ES-I3 (cell line): ENCODE measurements around the gene TLL1.

Experiments
- H3K36me3 ChIP-seq: 2 replicates; pipeline ENCODE4 v1.6.1; 2013; ENCODE audit warnings: mild to moderate bottlenecking, low read length, control low read depth, moderate library complexity; ENCODE audit not compliant: insufficient read depth
- H3K4me1 ChIP-seq: 2 replicates; pipeline ENCODE4 v1.6.1; 2013; ENCODE audit warnings: mild to moderate bottlenecking, control low read depth, low read length; ENCODE audit not compliant: insufficient read depth
- H3K9ac ChIP-seq: 2 replicates; pipeline ENCODE4 v1.6.1; 2013; ENCODE audit warnings: low read depth, mild to moderate bottlenecking, low read length, moderate library complexity
- H3K9me3 ChIP-seq: 2 replicates; pipeline ENCODE4 v1.6.1; 2013; ENCODE audit warnings: mild to moderate bottlenecking, low read length, moderate library complexity; ENCODE audit not compliant: control insufficient read depth, insufficient read depth

Gene TLL1

DNA sequence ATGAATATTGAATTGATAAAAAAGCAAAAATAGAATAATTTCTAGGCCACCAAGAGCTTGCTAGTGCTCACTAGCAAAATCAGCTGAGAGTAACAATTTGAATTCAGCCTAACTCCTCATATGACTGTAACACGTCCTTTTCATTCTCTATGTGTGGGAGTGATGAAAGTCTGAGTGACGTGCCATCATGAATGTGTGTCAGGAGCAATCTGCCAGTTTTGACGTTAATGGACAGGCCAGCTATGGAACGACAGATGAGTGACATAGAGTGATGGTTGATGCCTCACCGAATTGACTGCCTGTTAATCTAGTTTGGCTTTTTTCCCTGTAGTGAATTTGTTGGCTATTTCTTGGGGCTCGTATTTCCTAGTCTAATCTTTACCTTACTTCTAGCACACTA, 200.7 kb downstream of the TLL1 start:
- Histone ChIP-seq H3K4me1 (no peaks in the 10 kb centered on the region), H3K9ac (no peak overlapping the region), H3K9me3 (no peaks in the 10 kb centered on the region), H3K36me3 (no peaks in the 10 kb centered on the region)

- no peaks in the 10 kb centered on the region for H3K36me3 ChIP-seq
- H3K4me1 ChIP-seq = no peaks in the 10 kb centered on the region
- no peaks in the 10 kb centered on the region for H3K9me3 ChIP-seq
- H3K9ac ChIP-seq = no peak overlapping the region
Observed at GRCh38 chr4:166075599-166075998, 202.6 kb downstream of the TLL1 start.

DNA sequence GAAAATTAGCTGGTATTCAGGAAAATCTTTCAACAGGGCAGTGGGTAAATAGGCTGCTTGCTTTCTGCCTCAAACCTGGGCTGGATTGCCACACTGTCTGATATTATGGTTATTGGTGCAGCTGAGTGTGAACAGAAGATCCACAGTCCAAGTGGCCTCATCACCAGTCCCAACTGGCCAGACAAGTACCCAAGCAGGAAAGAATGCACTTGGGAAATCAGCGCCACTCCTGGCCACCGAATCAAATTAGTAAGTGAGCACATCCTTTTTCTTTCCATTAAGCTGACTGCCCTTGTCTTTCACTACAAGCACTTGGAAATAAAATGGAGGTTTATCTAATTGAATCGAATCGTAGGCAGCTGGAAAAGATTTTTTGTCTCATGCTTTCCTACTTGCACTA, 204.7 kb downstream of the TLL1 start:
- Histone ChIP-seq H3K9ac (no peak overlapping the region), H3K4me1 (no peaks in the 10 kb centered on the region), H3K36me3 (no peaks in the 10 kb centered on the region), H3K9me3 (no peaks in the 10 kb centered on the region)

GRCh38 chr4:166078383-166078782, 205.3 kb downstream of the TLL1 start:
- Histone ChIP-seq H3K36me3 (no peaks in the 10 kb centered on the region), H3K9ac (no peak overlapping the region), H3K9me3 (no peaks in the 10 kb centered on the region)

DNA sequence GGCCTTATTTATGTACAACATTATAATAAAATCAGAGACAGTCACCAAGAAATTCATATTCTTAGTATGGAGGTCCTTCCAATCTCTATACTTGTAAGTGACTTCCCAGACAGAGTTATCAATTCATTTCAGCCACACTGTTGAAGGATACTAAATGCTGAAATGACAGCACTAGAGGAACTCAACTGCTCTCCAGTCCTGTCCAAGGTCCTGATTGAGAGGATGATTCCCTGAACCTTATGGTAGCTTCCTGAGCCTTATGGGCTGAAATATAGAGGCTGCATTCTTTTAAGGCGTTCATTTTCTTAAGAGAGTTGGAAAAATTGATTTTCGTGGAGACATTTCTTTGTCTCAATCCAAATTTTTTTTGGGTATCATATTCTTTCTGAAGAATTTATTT, 205.9 kb downstream of the TLL1 start:
- Histone ChIP-seq H3K4me1 (no peaks in the 10 kb centered on the region), H3K9ac (no peak overlapping the region), H3K36me3 (no peaks in the 10 kb centered on the region), H3K9me3 (no peaks in the 10 kb centered on the region)

More at GRCh38 chr4:166078383-166078782, 205.3 kb downstream of the TLL1 start:
- H3K4me1 ChIP-seq = no peaks in the 10 kb centered on the region

- H3K9ac ChIP-seq = no peak overlapping the region
- no peaks in the 10 kb centered on the region for H3K4me1 ChIP-seq
- H3K9me3 ChIP-seq = no peaks in the 10 kb centered on the region
- no peaks in the 10 kb centered on the region for H3K36me3 ChIP-seq
Observed at GRCh38 chr4:166087569-166087968, 214.5 kb downstream of the TLL1 start.

- Histone ChIP-seq H3K9me3 (no peaks in the 10 kb centered on the region), H3K36me3 (no peaks in the 10 kb centered on the region), H3K9ac (no peak overlapping the region), H3K4me1 (no peaks in the 10 kb centered on the region)
Observed at GRCh38 chr4:166088576-166088975, 215.5 kb downstream of the TLL1 start.

GRCh38 chr4:166091146-166091545, 218.1 kb downstream of the TLL1 start:
- no peaks in the 10 kb centered on the region for H3K4me1 ChIP-seq
- no peak overlapping the region for H3K9ac ChIP-seq
- H3K9me3 ChIP-seq = no peaks in the 10 kb centered on the region
- no peaks in the 10 kb centered on the region for H3K36me3 ChIP-seq

- H3K4me1 ChIP-seq = no peaks in the 10 kb centered on the region
- no peak overlapping the region for H3K9ac ChIP-seq
- no peaks in the 10 kb centered on the region for H3K9me3 ChIP-seq
- no peaks in the 10 kb centered on the region for H3K36me3 ChIP-seq
Observed at GRCh38 chr4:166091912-166092510, 219.0 kb downstream of the TLL1 start.

GRCh38 chr4:166092797-166093290, 219.8 kb downstream of the TLL1 start:
- Histone ChIP-seq H3K9ac (no peak overlapping the region), H3K36me3 (no peaks in the 10 kb centered on the region), H3K4me1 (no peaks in the 10 kb centered on the region), H3K9me3 (no peaks in the 10 kb centered on the region)

DNA sequence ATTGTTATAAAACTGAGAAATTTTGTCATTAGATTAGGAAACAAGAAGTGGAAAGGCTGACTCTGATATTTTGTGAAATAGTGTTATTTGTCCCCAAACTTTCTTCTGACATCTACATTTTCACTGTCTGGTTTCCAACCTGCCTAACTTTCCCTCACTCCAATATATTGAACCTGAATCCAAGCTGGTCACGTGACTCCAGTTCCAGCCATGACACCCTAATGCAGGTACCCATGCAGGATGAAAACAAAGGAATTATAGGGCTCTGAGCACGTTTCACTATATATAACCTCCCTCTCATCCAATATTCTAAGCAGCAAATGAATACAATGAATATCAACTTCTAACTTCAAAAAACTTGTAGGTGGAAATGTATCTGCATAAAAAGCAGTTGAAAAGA, 231.6 kb downstream of the TLL1 start:
- no peaks in the 10 kb centered on the region for H3K36me3 ChIP-seq
- H3K4me1 ChIP-seq = no peaks in the 10 kb centered on the region
- H3K9me3 ChIP-seq = no peaks in the 10 kb centered on the region
- no peak overlapping the region for H3K9ac ChIP-seq

DNA sequence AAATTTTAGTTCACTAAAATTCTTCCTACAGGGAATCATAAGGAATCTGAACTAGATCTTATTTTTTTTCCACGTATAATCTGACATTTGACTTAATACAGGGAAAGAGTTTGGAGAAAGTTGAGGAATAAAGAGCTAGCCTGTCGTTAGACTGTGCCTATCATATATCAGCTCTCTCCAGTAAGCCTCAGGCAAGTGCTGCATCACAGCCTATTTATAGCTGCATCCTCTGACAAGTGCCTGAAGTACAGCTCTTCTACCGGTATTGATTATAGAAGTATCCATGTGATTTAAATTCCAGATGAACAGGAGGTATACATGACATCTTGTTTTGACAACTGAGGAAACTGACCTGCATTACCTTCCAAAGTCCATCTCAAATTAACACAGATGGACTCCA, 248.9 kb downstream of the TLL1 start:
- Histone ChIP-seq H3K36me3 (no peaks in the 10 kb centered on the region), H3K4me1 (no peaks in the 10 kb centered on the region), H3K9me3 (no peaks in the 10 kb centered on the region), H3K9ac (no peak overlapping the region)

- H3K36me3 ChIP-seq = no peaks in the 10 kb centered on the region
- H3K9ac ChIP-seq = no peak overlapping the region
- no peaks in the 10 kb centered on the region for H3K4me1 ChIP-seq
- no peaks in the 10 kb centered on the region for H3K9me3 ChIP-seq
Observed at GRCh38 chr4:166123546-166123945, 250.5 kb downstream of the TLL1 start.

DNA sequence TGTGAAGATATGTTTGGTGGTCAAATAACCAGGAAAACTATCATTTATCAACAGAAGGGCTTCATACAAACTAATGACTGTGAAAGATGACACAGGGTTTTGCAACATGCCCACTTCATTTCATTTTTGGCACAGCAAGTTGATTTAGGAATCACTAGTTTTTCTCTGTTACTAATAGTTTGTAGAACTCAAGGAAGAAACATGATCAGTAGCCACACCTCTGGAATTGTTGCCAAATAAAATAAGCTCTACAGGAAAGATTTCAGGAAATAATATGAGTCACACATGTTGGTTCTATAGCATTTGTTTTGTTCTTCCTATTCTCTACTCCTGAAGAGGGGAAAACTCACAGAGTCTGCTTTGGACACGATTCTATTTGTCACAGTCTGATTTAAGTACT, 255.4 kb downstream of the TLL1 start:
- Histone ChIP-seq H3K9ac (no peak overlapping the region), H3K9me3 (no peaks in the 10 kb centered on the region), H3K36me3 (no peaks in the 10 kb centered on the region), H3K4me1 (no peaks in the 10 kb centered on the region)

- no peaks in the 10 kb centered on the region for H3K36me3 ChIP-seq
- H3K9me3 ChIP-seq = no peaks in the 10 kb centered on the region
- H3K4me1 ChIP-seq = no peaks in the 10 kb centered on the region
- H3K9ac ChIP-seq = no peak overlapping the region
Observed at GRCh38 chr4:166134285-166134684, 261.2 kb downstream of the TLL1 start.

DNA sequence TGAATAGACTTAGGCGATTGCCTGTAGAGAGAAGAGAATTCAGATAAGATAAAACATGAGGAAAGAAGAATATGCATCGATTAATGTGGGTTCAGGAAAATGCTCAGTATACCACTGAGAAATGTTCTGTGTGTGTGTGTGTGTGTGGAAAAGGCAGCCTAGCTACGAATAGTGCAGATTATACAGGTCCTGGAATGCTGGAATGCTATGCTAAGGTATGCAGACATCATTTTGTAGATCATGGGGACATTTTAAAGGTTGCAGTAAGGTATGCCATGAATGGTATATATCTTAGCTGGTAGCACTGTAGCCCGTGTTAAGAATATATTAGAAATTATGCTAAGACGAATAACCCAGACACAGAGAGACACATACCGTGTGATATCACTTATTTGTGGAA, 267.9 kb downstream of the TLL1 start:
- H3K9me3 ChIP-seq = no peaks in the 10 kb centered on the region
- no peaks in the 10 kb centered on the region for H3K4me1 ChIP-seq
- no peak overlapping the region for H3K9ac ChIP-seq
- no peaks in the 10 kb centered on the region for H3K36me3 ChIP-seq
